EL (cell line): ENCODE data around the gene DCT.

Source experiments
- DNase-seq: peaks from one replicate; pipeline ENCODE4 v3.0.0-alpha.2; 2016

Gene DCT

DNA sequence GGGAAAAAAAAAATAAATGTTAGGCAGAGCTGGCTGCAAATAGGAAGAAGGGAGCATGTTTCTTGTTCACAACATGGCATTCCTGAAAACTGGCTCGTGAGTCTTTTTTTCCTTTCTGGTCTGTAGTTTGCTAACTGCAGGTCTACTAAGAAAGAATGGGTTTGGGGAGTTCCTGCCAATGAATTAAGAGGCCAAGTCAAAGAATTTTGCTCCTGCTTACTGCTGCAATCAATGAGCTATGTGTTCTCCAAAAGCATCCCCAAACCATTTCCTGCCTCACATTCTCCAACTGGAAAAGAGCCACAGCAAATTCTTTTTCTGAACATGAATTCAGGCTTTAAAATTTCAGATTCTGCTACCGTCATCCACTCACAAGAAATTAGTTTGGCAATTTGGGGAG, 88.6 kb downstream of the DCT start:
- no peak for DNase-seq

- no peak for DNase-seq
Measured at GRCh38 chr13:94389604-94390351, 89.7 kb downstream of the DCT start.

DNA sequence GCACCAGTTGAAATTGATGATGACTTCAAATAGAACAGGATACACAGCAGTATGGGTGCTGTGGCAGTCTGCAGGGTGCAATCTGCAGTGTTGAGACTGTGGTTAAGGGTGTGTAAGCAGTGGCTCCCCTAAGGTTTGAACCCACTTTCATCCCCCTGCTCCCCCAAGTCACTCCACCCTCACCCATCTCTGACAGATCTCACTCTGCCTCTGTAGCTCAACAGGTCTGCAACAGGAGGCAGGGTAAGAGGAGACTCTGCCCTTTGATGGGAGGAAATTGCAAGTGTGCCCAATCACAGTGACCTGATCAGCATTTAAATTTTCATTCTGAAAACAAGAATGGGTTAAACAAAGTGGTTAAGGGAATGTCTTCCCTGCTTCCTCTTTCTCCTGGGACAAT, 92.4 kb downstream of the DCT start:
- DNase-seq, result no peak
